ENCODE measurements around the gene CTXN1. TPM values are rescaled to one million over a fixed set of nuclear protein-coding genes. Genes with fewer than 3 reads are reported as not detected.

The CTXN1 gene
- total and polyA plus RNA-seq, 2 of the 4 experiments (the other 2 are of a cell fraction) = 0.36 to 7.4 TPM

GRCh38 chr19:7907122-7907521, 18.8 kb downstream of the CTXN1 start:
- no peak overlapping the region for H3K18ac ChIP-seq (ENCODE audit: low read depth, low read length)
- no peak overlapping the region for H3K14ac ChIP-seq (replicated peaks; ENCODE audit: low read depth, low read length)
- no peak overlapping the region for H3K9ac ChIP-seq (ENCODE audit: low read depth, low read length)
- no TSS peak for BruUV-seq (replicated peaks)
- peaks cover 10% of the 10 kb centered on the region for H3K4me1 ChIP-seq (ENCODE audit: control insufficient read depth, insufficient read depth, low read length)
- peaks cover 28% of the 10 kb centered on the region for H3K36me3 ChIP-seq (ENCODE audit: control insufficient read depth, insufficient read depth, low read length)
- dilution Hi-C loops (cut with HindIII; ENCODE audit: low sequenced_read_pairs, unreplicated experiment) = no loop called here
- H3K27me3 ChIP-seq (ENCODE audit: control insufficient read depth, insufficient read depth, low read length) = no peaks in the 10 kb centered on the region
- H4K91ac ChIP-seq (ENCODE audit: insufficient read depth, low read depth, low read length) = no peak overlapping the region
- POLR2A ChIA-PET (ENCODE audit: unreplicated experiment) = no interaction called here
- WGBS, 2 experiments (ENCODE audit: extremely low coverage in 2 of 2, insufficient read length in 1 of 2) = 96% methylated on average over 18 of the region's 19 CpGs; no CpG with 5 or more reads in 1 of the 2 experiments
- no peak overlapping the region for H4K5ac ChIP-seq (ENCODE audit: low read depth, low read length)
- intact Hi-C loops (cut with micrococcal nuclease) = no loop called here
- no peak overlapping the region for H2BK15ac ChIP-seq (ENCODE audit: low read depth, low read length)
- no peak for ATAC-seq (ENCODE audit: low read depth)
- H2BK120ac ChIP-seq (ENCODE audit: low read depth, low read length) = no peak overlapping the region
- no peak overlapping the region for H3K56ac ChIP-seq (ENCODE audit: extremely low read depth, insufficient read depth, low read length)
- in situ Hi-C loops (cut with MboI; ENCODE audit: low sequenced_read_pairs) = no loop called here
- H3K79me1 ChIP-seq (ENCODE audit: low read depth in 1 of 2, low read length in 2 of 2) = peaks cover 14 to 49% of the 10 kb centered on the region in 2 experiments; a peak in 3 of 4 replicates
- no peak overlapping the region for H2AFZ ChIP-seq (replicated peaks; ENCODE audit: low read length, poor library complexity)
- H3K9me1 ChIP-seq (ENCODE audit: insufficient read depth, low read length) = peaks cover 8% of the 10 kb centered on the region
- CTCF ChIA-PET = no interaction called here
- no peak overlapping the region for H4K8ac ChIP-seq (ENCODE audit: low read depth in 2 of 2, low read length in 2 of 2)
- H4K20me1 ChIP-seq (ENCODE audit: insufficient read depth, low read length) = peaks cover 50% of the 10 kb centered on the region
- no peak for DNase-seq
- H3K4me2 ChIP-seq (ENCODE audit: low read depth, low read length) = no peak overlapping the region
- no peak overlapping the region for H2BK5ac ChIP-seq (ENCODE audit: low read depth, low read length, poor library complexity, severe bottlenecking)
- H3K23ac ChIP-seq (ENCODE audit: low read depth, low read length) = no peak overlapping the region
- TF ChIP-seq RFX5 (IDR thresholded peaks at IDR 0.05; ENCODE audit: low read depth, low read length) (no peak), USF2 (IDR thresholded peaks at IDR 0.05; ENCODE audit: low read depth, low read length) (no peak), ELK1 (IDR thresholded peaks at IDR 0.05; ENCODE audit: borderline replicate concordance, low read depth, low read length) (no peak), SMC3 (IDR thresholded peaks at IDR 0.05; ENCODE audit: low read depth, low read length) (no peak), RCOR1 (IDR thresholded peaks at IDR 0.05; ENCODE audit: insufficient replicate concordance, low read length) (no peak), BHLHE40 (IDR thresholded peaks at IDR 0.05; ENCODE audit: low read depth, low read length) (no peak), MXI1 (IDR thresholded peaks at IDR 0.05; ENCODE audit: borderline replicate concordance, low read depth, low read length) (no peak), MAFK (IDR thresholded peaks at IDR 0.05; ENCODE audit: low read depth, low read length) (no peak), CHD1 (IDR thresholded peaks at IDR 0.05; ENCODE audit: low read depth, low read length) (no peak), FOS (IDR thresholded peaks at IDR 0.05; ENCODE audit: low read depth, low read length) (no peak)
- no peaks in the 10 kb centered on the region for H3K9me3 ChIP-seq (ENCODE audit: control insufficient read depth, insufficient read depth, low read length)
- H3K4me3 ChIP-seq (ENCODE audit: insufficient read depth, low read depth, low read length) = no peak overlapping the region
- no peak overlapping the region for H2AK5ac ChIP-seq (ENCODE audit: low read depth, low read length)
- H2AK9ac ChIP-seq (replicated peaks; ENCODE audit: low read depth, low read length, poor library complexity) = no peak overlapping the region
- no peak overlapping the region for H3K4ac ChIP-seq (ENCODE audit: low read depth, low read length)
- H3K27ac ChIP-seq (ENCODE audit: insufficient read depth, low read length) = no peak overlapping the region
- no peak overlapping the region for H2BK20ac ChIP-seq (ENCODE audit: low read depth, low read length)

Measured in IMR-90 (cell line).